IMR-90 (cell line): ENCODE data around the gene FNIP2.
"Not testable (repeated sequence)": the region's sequence is repeated elsewhere in the genome, so short reads cannot be mapped to it uniquely, and the experiment has no call there.

ENCODE experiments used
- BHLHE40 ChIP-seq: fragments of 150-350 bp; IDR thresholded peaks from 2 replicates; pipeline ENCODE4 v1.6.1; 2016; ENCODE audit warnings: mild to moderate bottlenecking, low read depth, low read length
- CEBPB ChIP-seq: IDR thresholded peaks from 2 replicates; pipeline ENCODE4 v1.6.1; 2012; ENCODE audit warnings: low read depth, low read length, improper control_type of control experiment
- CTCF ChIP-seq: conservative IDR thresholded peaks from 2 replicates; pipeline ENCODE4 v1.5.1; 2012; ENCODE audit warnings: mild to moderate bottlenecking, low read depth, low read length, improper control_type of control experiment
- ELK1 ChIP-seq: fragments of 150-350 bp; IDR thresholded peaks from 2 replicates; pipeline ENCODE4 v1.6.1; 2016; ENCODE audit warnings: low read depth, mild to moderate bottlenecking, low read length, moderate library complexity, borderline replicate concordance
- FOS ChIP-seq: fragments of 150-350 bp; IDR thresholded peaks from 2 replicates; pipeline ENCODE4 v1.6.1; 2016; ENCODE audit warnings: low read depth, low read length
- MAFK ChIP-seq: IDR thresholded peaks from 2 replicates; pipeline ENCODE4 v1.6.1; 2012; ENCODE audit warnings: low read depth, low read length, improper control_type of control experiment
- POLR2A ChIP-seq: IDR thresholded peaks from 2 replicates; pipeline ENCODE4 v1.6.1; 2012; ENCODE audit warnings: mild to moderate bottlenecking, low read depth, low read length
- RAD21 ChIP-seq: IDR thresholded peaks from 2 replicates; pipeline ENCODE4 v1.6.1; 2012; ENCODE audit warnings: low read length, improper control_type of control experiment
- RCOR1 ChIP-seq: IDR thresholded peaks from 2 replicates; pipeline ENCODE4 v1.6.1; 2012; ENCODE audit warnings: mild to moderate bottlenecking, low read length, improper control_type of control experiment; ENCODE audit not compliant: insufficient replicate concordance
- SMC3 ChIP-seq: fragments of 150-350 bp; IDR thresholded peaks from 2 replicates; pipeline ENCODE4 v1.6.1; 2016; ENCODE audit warnings: low read depth, mild to moderate bottlenecking, antibody characterized with exemption, low read length, moderate library complexity
- USF2 ChIP-seq: fragments of 150-350 bp; IDR thresholded peaks from 2 replicates; pipeline ENCODE4 v1.6.1; 2017; ENCODE audit warnings: mild to moderate bottlenecking, antibody characterized with exemption, low read length, low read depth

- not testable (repeated sequence) for TF ChIP-seq SMC3, CTCF, FOS, BHLHE40, RCOR1, ELK1, POLR2A, MAFK, RAD21, CEBPB, USF2
These were observed 187.5 kb downstream of the FNIP2 start for GRCh38 chr4:158956345-158956744.
